OCI-LY3 (cell line): ENCODE data around the gene MYH6.

ENCODE experiments used
- H2AFZ ChIP-seq: fragments of 200-600, 300-600 bp; shearing (Covaris generic); 2 replicates; pipeline ENCODE4 v1.6.0; 2014; ENCODE audit warnings: antibody characterized with exemption, low read depth, low read length
- H3K27ac ChIP-seq: fragments of 200-600, 300-600 bp; sonication (generic); 2 replicates; pipeline ENCODE4 v1.5.1; 2014; ENCODE audit warnings: mild to moderate bottlenecking, low read length, moderate library complexity, mixed read lengths
- H3K27me3 ChIP-seq: fragments of 200-600, 300-600 bp; sonication (generic); 2 replicates; pipeline ENCODE4 v1.6.1; 2014; ENCODE audit warnings: low read depth, low read length, mixed read lengths
- H3K36me3 ChIP-seq: fragments of 200-600, 300-600 bp; sonication (generic); replicated peaks from 2 replicates; pipeline ENCODE3; 2014; ENCODE audit warnings: low read depth, low read length, mixed read lengths
- H3K4me1 ChIP-seq: fragments of 300-600, 200-600 bp; sonication (generic); 2 replicates; pipeline ENCODE4 v1.6.1; 2014; ENCODE audit warnings: low read length, mixed read lengths
- H3K4me2 ChIP-seq: fragments of 200-600, 300-600 bp; sonication (generic); 2 replicates; pipeline ENCODE4 v1.6.1; 2014; ENCODE audit warnings: low read length, mixed read lengths
- H3K4me3 ChIP-seq: fragments of 300-600, 200-600 bp; sonication (generic); 2 replicates; pipeline ENCODE4 v1.5.1; 2014; ENCODE audit warnings: antibody characterized with exemption, mild to moderate bottlenecking, low read length, moderate library complexity
- H3K79me2 ChIP-seq: fragments of 300-600, 200-600 bp; shearing (Covaris generic); 2 replicates; pipeline ENCODE4 v1.6.1; 2014; ENCODE audit warnings: mild to moderate bottlenecking, low read length, mixed read lengths
- H3K9ac ChIP-seq: fragments of 300-600, 200-600 bp; shearing (Covaris generic); 2 replicates; pipeline ENCODE4 v1.6.0; 2014; ENCODE audit warnings: mild to moderate bottlenecking, low read length, moderate library complexity
- H3K9me3 ChIP-seq: fragments of 200-600, 300-600 bp; shearing (Covaris generic); 2 replicates; pipeline ENCODE4 v1.6.1; 2014; ENCODE audit warnings: low read length, mixed read lengths; ENCODE audit not compliant: insufficient read depth
- H4K20me1 ChIP-seq: fragments of 200-600, 300-600 bp; sonication (generic); 2 replicates; pipeline ENCODE4 v1.6.1; 2016; ENCODE audit warnings: low read length, mixed read lengths; ENCODE audit not compliant: insufficient read depth
- CTCF ChIP-seq: fragments of 200-600, 300-600 bp; sonication (generic); IDR thresholded peaks from 2 replicates; pipeline ENCODE4 v1.5.1; 2014; ENCODE audit warnings: antibody characterized with exemption, low read length, low read depth
- EZH2phosphoT487 ChIP-seq: fragments of 200-600 bp; shearing (Covaris generic); IDR thresholded peaks from 2 replicates; pipeline ENCODE4 v1.6.1; 2018; ENCODE audit warnings: antibody characterized with exemption, mixed run types, low read depth

Gene MYH6

GRCh38 chr14:23437133-23438100 is 29.3 kb upstream of the MYH6 start:
- Histone ChIP-seq H3K27ac (no peak overlapping the region), H3K27me3 (peaks cover 18% of the 10 kb centered on the region; the same call in 1 of the 2 replicates), H3K4me2 (no peak overlapping the region), H3K9ac (no peak overlapping the region), H3K79me2 (no peaks in the 10 kb centered on the region), H4K20me1 (no peaks in the 10 kb centered on the region), H3K4me3 (no peak overlapping the region), H3K9me3 (no peaks in the 10 kb centered on the region), H3K36me3 (no peaks in the 10 kb centered on the region), H2AFZ (no peak overlapping the region), H3K4me1 (no peaks in the 10 kb centered on the region)
- no peak for TF ChIP-seq EZH2phosphoT487
- no peak for TF ChIP-seq CTCF

- no peaks in the 10 kb centered on the region for H3K79me2 ChIP-seq
- H3K27me3 ChIP-seq, result peaks cover 18% of the 10 kb centered on the region; the same call in 1 of the 2 replicates
- H3K9me3 ChIP-seq, result no peaks in the 10 kb centered on the region
- no peak overlapping the region for H3K9ac ChIP-seq
- no peak overlapping the region for H3K4me3 ChIP-seq
- H3K4me2 ChIP-seq, result no peak overlapping the region
- H3K36me3 ChIP-seq, result no peaks in the 10 kb centered on the region
- H2AFZ ChIP-seq, result no peak overlapping the region
- H3K27ac ChIP-seq, result no peak overlapping the region
- no peaks in the 10 kb centered on the region for H3K4me1 ChIP-seq
- no peaks in the 10 kb centered on the region for H4K20me1 ChIP-seq
- no peak for TF ChIP-seq CTCF
- TF ChIP-seq EZH2phosphoT487, result no peak
Measured at GRCh38 chr14:23436327-23437132, 28.5 kb upstream of the MYH6 start.

- Histone ChIP-seq H3K9ac (no peak within 1 kb of the TSS), H3K27ac (no peak within 1 kb of the TSS), H3K27me3 (peaks cover 18% of the 10 kb centered on the region; the same call in 1 of the 2 replicates), H3K4me3 (no peak within 1 kb of the TSS), H3K36me3 (no peaks in the 10 kb centered on the region), H3K79me2 (no peaks in the 10 kb centered on the region), H3K4me1 (no peaks in the 10 kb centered on the region), H3K9me3 (no peaks in the 10 kb centered on the region), H2AFZ (no peak within 1 kb of the TSS), H4K20me1 (no peaks in the 10 kb centered on the region), H3K4me2 (no peak within 1 kb of the TSS)
- TF ChIP-seq EZH2phosphoT487, result no peak
- no peak for TF ChIP-seq CTCF
Measured at GRCh38 chr14:23435543-23436326, 27.7 kb upstream of the MYH6 start, which contains the start of gene MYH7. MYH7 (minus strand) TSS chr14:23435660; CDS start chr14:23433732, 1,928 bp downstream.
